Caco-2 (cell line): ENCODE data around the gene ANKRD44. TPM values are rescaled to one million over a fixed set of nuclear protein-coding genes. Genes with fewer than 3 reads are reported as not detected.

ENCODE experiments used
- BruUV-seq: library from RNA; stranded (reverse); fragments of 400-500 nt; replicated peaks from 2 replicates; lab custom pipeline; 2021; lab: Mats Ljungman, UMichigan
- CTCF ChIA-PET: fragments of 300-600 bp; sonication (Branson Sonifier 250); formaldehyde crosslinking; loops from one replicate; lab custom pipeline; 2022; ENCODE audit warnings: antibody characterized with exemption; lab: Charles Lee
- POLR2A ChIA-PET: fragments of 300-600 bp; sonication (Branson Sonifier 250); formaldehyde crosslinking; loops from one replicate; lab custom pipeline; 2022; ENCODE audit warnings: antibody characterized with exemption; lab: Charles Lee
- DNase-seq, 2 experiments: peaks; one replicate each; pipeline versions ENCODE4 v3.0.0 to v3.0.0-alpha.2; 2020 to 2022
- H3K27me3 ChIP-seq: replicated peaks from 2 replicates; pipeline ENCODE4 v1.6.0; 2011; ENCODE audit warnings: low read length; ENCODE audit not compliant: control insufficient read depth, insufficient read depth
- H3K36me3 ChIP-seq: 2 replicates; pipeline ENCODE4 v1.5.1; 2011; ENCODE audit warnings: low read length; ENCODE audit not compliant: control insufficient read depth, insufficient read depth
- H3K4me1 ChIP-seq: fragments of 250-450 bp; sonication (Bioruptor Pico); 2 replicates; pipeline ENCODE4 v1.5.1; 2020; ENCODE audit warnings: mild to moderate bottlenecking
- H3K4me3 ChIP-seq: 2 replicates; pipeline ENCODE4 v1.5.1; 2011; ENCODE audit warnings: low read depth, mild to moderate bottlenecking, control low read depth, low read length
- H3K9me3 ChIP-seq: fragments of 250-450 bp; sonication (Bioruptor Pico); 2 replicates; pipeline ENCODE4 v1.5.1; 2020; ENCODE audit warnings: mild to moderate bottlenecking, moderate library complexity
- H3K27ac Mint-ChIP-seq: one replicate; pipeline ENCODE4 v1.8.0; 2022; ENCODE audit warnings: mixed read lengths; ENCODE audit not compliant: unreplicated experiment
- H3K27me3 Mint-ChIP-seq: one replicate; pipeline ENCODE4 v1.8.0; 2022; ENCODE audit warnings: mixed read lengths; ENCODE audit not compliant: insufficient read depth, unreplicated experiment
- H3K36me3 Mint-ChIP-seq: one replicate; pipeline ENCODE4 v1.8.0; 2022; ENCODE audit warnings: mild to moderate bottlenecking, mixed read lengths; ENCODE audit not compliant: insufficient read depth, unreplicated experiment
- H3K4me1 Mint-ChIP-seq: one replicate; pipeline ENCODE4 v1.8.0; 2022; ENCODE audit warnings: low read depth, mixed read lengths; ENCODE audit not compliant: unreplicated experiment
- H3K4me3 Mint-ChIP-seq: one replicate; pipeline ENCODE4 v1.8.0; 2022; ENCODE audit warnings: mild to moderate bottlenecking, moderate library complexity, mixed read lengths; ENCODE audit not compliant: unreplicated experiment
- H3K9me3 Mint-ChIP-seq: one replicate; pipeline ENCODE4 v1.8.0; 2022; ENCODE audit warnings: mixed read lengths; ENCODE audit not compliant: unreplicated experiment
- CTCF ChIP-seq, 2 experiments: fragments of 200-600 bp in 1 of 2; IDR thresholded peaks; 1 replicate in 1 of 2; 2 replicates in 1 of 2; pipeline versions ENCODE4 v1.5.1 to v1.8.0; 2011 to 2022; ENCODE audit warnings: antibody characterized with exemption in 1 of 2, control low read depth in 1 of 2, inconsistent platforms in 1 of 2, low read depth in 1 of 2, low read length in 1 of 2, mild to moderate bottlenecking in 1 of 2, moderate library complexity in 1 of 2; ENCODE audit not compliant: insufficient read depth in 1 of 2, severe bottlenecking in 1 of 2, unreplicated experiment in 1 of 2
- intact Hi-C: fragments of 100-400 bp; cut with micrococcal nuclease; formaldehyde crosslinking; loops from one replicate; pipeline ENCODE4 v1.10.0; 2022; ENCODE audit not compliant: unreplicated experiment
- total RNA-seq: library from RNA; stranded (reverse); gene quantifications from 2 replicates; pipeline ENCODE4 v1.2.3, GENCODE V29; 2022

ANKRD44 gene
- total RNA-seq, 1 experiment from 2014 or later: 1.0 TPM

- Mint-ChIP-seq H3K27me3 (no peaks in the 10 kb centered on the region), H3K9me3 (no peaks in the 10 kb centered on the region), H3K27ac (no peak overlapping the region), H3K4me3 (no peak overlapping the region), H3K4me1 (no peaks in the 10 kb centered on the region), H3K36me3 (no peaks in the 10 kb centered on the region)
- no TSS peak for BruUV-seq
- no peaks in the 10 kb centered on the region for H3K27me3 ChIP-seq
- no peaks in the 10 kb centered on the region for H3K36me3 ChIP-seq
- TF ChIP-seq CTCF (IDR thresholded peaks at IDR 0.05; ENCODE audit: insufficient read depth in 1 of 2, low read depth in 1 of 2, low read length in 1 of 2, severe bottlenecking in 1 of 2, unreplicated experiment in 1 of 2): no peak
- no peak overlapping the region for H3K4me3 ChIP-seq
- H3K9me3 ChIP-seq: peaks cover 4% of the 10 kb centered on the region
- intact Hi-C loops: no loop called here
- ChIA-PET CTCF (no interaction called here), POLR2A (no interaction called here)
- DNase-seq: no peak
- no peaks in the 10 kb centered on the region for H3K4me1 ChIP-seq
Measured at GRCh38 chr2:197054437-197054836, 256.1 kb downstream of the ANKRD44 start.

DNA sequence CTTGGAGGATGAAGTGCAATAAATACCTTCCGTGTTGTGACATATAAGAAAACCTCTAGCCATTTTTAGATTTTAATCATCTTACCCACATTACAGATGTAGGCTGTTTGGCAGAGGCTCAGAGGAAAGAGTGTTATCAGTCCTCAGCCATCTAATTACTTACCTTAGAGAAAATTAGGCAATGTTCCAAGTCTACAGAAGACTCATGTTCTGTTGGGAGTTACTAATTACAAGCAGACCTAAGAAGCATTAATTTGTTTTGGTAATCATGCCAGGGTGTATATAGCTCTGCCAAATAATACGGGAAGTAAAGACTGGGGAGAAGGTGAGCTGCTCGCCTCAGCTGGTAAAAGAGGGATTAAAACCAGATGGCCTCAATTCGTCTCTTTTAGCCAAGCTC, 258.2 kb downstream of the ANKRD44 start:
- no peaks in the 10 kb centered on the region for H3K27me3 Mint-ChIP-seq
- H3K4me3 Mint-ChIP-seq: no peak overlapping the region
- no peak overlapping the region for H3K4me3 ChIP-seq
- no peak overlapping the region for H3K27ac Mint-ChIP-seq
- intact Hi-C loops: no loop called here
- H3K9me3 Mint-ChIP-seq: no peaks in the 10 kb centered on the region
- H3K36me3 ChIP-seq: no peaks in the 10 kb centered on the region
- BruUV-seq: no TSS peak
- CTCF ChIA-PET: no interaction called here
- peaks cover 4% of the 10 kb centered on the region for H3K9me3 ChIP-seq
- no peaks in the 10 kb centered on the region for H3K4me1 ChIP-seq
- no peaks in the 10 kb centered on the region for H3K27me3 ChIP-seq
- H3K36me3 Mint-ChIP-seq: no peaks in the 10 kb centered on the region
- POLR2A ChIA-PET: no interaction called here
- no peak for DNase-seq
- no peak for TF ChIP-seq CTCF (IDR thresholded peaks at IDR 0.05; ENCODE audit: insufficient read depth in 1 of 2, low read depth in 1 of 2, low read length in 1 of 2, severe bottlenecking in 1 of 2, unreplicated experiment in 1 of 2)
- H3K4me1 Mint-ChIP-seq: no peaks in the 10 kb centered on the region

GRCh38 chr2:197045115-197045514, 265.5 kb downstream of the ANKRD44 start:
- DNase-seq: no peak
- H3K36me3 ChIP-seq: no peaks in the 10 kb centered on the region
- no peak overlapping the region for H3K27ac Mint-ChIP-seq
- no peak overlapping the region for H3K4me3 Mint-ChIP-seq
- POLR2A ChIA-PET: no interaction called here
- H3K4me3 ChIP-seq: no peak overlapping the region
- no peak for TF ChIP-seq CTCF (IDR thresholded peaks at IDR 0.05; ENCODE audit: insufficient read depth in 1 of 2, low read depth in 1 of 2, low read length in 1 of 2, severe bottlenecking in 1 of 2, unreplicated experiment in 1 of 2)
- peaks cover 9% of the 10 kb centered on the region for H3K27me3 Mint-ChIP-seq
- H3K9me3 ChIP-seq: no peaks in the 10 kb centered on the region
- no peaks in the 10 kb centered on the region for H3K27me3 ChIP-seq
- intact Hi-C loops: no loop called here
- CTCF ChIA-PET: interaction anchor here (0.5 kb wide), 1 partner anchor 246 kb away, joined by 3 read pairs; no protein-coding TSS in a partner anchor
- BruUV-seq: no TSS peak
- no peaks in the 10 kb centered on the region for H3K36me3 Mint-ChIP-seq
- no peaks in the 10 kb centered on the region for H3K4me1 ChIP-seq
- no peaks in the 10 kb centered on the region for H3K9me3 Mint-ChIP-seq
- H3K4me1 Mint-ChIP-seq: no peaks in the 10 kb centered on the region
